Measurements from ENCODE around the gene IGLL5.
A peak's percentile ranks its signal among the peaks of the same experiment; 100 is the strongest.

IGLL5 gene

DNA sequence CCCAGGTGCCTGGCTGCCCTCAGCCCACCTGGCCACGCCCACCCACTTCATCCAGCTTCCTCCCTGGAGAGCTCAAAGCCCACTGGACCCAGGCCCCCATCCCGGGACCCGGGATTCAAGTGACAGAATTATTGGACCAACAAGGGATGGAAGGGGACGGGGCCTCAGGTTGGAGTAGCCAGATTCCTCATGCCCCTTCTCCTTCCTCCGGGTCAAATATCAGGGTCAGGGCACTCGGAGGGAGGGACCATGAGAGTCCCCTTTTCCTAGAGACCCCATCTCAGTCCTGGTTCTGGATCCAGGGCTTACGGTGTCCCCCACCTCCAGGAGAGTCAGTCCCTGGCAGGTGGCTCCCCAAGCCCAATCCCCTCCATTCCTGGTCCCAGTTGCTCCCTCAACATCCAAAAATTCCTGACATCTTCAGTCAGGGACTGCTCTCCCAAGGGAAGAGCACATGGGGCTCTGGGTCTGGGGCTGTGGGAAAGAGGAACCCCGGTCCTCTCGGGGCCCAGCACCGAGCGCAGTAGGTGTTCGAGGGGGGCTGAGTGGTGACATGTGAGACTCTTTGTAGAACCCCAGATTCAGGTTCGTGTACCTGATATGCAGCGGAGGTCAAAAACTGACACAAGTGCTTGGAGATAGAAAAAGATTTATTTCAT is 37.7 kb downstream of the IGLL5 start:
- DNase-seq = no peak

- no peak for DNase-seq
Measured at GRCh38 chr22:22925805-22926369, 38.3 kb downstream of the IGLL5 start.

DNA sequence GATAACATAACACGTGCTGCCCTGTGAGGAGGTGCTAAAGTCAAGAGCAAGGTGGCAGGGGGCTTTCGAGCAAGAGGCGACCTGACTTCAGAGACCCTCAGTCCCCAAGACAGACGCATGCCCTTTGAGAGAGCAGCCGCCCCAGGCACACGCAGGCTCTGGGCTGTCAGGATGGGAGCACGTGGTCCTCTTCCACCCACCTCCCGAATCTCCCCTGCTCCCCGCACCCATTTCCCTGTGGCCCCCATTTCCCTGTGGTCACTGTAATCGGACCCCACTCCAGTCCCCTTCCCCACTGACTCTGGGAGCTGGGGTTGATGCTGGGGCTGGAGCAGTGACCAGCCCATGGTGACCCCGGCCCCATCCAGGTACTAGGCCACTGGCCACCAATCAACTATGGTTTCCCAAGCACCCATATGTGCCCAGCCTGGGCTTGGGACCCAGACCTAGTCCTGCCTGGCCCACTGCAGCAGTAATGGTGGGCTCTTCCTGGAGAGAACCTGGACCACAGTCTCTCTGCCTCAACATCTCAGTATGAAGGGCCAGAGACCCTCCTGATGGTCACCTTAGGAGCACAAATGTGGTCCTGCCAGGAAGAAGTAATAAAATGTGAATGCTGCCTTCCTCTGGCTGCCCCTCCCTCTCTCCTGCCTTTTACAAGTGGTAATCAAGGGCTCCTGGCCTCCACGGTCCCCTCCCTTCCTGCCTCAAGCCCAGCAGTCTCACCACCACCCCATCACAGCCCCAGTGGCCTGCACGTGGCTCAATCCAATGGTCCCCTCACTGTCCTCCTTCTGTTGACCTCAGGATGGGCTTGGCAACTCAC is 39.0 kb downstream of the IGLL5 start:
- DNase-seq = no peak

GRCh38 chr22:22927196-22927887 is 39.7 kb downstream of the IGLL5 start:
- DNase-seq = no peak

- no peak for DNase-seq
Measured at GRCh38 chr22:22927888-22928665, 40.5 kb downstream of the IGLL5 start.

- peak in 2 of 56 donors; percentile 1 to 5 for DNase-seq
Measured at GRCh38 chr22:22928666-22929380, 41.2 kb downstream of the IGLL5 start.

DNA sequence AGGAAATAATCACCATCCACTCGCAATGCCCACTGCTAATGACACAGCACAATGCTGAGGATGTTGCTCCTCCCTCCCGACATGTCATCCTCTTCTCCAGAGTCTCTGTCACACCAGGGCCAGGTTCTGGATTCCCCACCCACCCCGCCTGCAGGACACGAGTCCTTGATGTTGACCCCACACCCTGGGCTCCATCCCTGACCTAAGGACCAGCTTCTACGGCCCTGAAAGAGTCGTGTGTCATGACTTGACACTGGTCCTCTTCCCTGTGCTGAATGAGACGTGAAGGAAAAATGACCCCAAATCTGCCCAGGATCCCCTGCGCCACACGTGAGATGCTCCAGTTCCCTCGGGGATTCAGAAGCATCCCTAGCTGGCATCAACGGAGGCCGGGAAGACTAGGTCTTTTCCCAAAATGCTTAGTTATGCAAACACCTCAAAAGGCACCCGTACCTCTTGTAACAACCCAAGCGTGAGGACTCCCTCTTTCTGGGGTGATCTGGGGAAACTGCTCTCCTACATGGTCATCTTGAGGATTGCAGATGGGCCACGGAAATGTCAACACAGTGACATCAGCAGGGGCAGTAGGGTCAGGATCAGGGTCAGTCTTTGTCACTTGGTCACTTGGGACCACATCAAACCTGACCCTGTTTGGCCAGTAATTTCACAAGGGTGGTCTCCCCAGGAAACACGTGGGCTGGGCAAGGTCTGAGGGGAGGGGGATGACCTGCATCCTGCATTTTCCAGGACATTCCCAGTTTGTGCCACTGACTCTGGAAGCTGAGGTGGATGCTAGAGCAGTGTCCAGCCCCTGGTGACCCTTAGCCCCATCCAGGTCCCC is 42.0 kb downstream of the IGLL5 start:
- DNase-seq = no peak

GRCh38 chr22:22930222-22930497 is 42.5 kb downstream of the IGLL5 start:
- DNase-seq = no peak

DNA sequence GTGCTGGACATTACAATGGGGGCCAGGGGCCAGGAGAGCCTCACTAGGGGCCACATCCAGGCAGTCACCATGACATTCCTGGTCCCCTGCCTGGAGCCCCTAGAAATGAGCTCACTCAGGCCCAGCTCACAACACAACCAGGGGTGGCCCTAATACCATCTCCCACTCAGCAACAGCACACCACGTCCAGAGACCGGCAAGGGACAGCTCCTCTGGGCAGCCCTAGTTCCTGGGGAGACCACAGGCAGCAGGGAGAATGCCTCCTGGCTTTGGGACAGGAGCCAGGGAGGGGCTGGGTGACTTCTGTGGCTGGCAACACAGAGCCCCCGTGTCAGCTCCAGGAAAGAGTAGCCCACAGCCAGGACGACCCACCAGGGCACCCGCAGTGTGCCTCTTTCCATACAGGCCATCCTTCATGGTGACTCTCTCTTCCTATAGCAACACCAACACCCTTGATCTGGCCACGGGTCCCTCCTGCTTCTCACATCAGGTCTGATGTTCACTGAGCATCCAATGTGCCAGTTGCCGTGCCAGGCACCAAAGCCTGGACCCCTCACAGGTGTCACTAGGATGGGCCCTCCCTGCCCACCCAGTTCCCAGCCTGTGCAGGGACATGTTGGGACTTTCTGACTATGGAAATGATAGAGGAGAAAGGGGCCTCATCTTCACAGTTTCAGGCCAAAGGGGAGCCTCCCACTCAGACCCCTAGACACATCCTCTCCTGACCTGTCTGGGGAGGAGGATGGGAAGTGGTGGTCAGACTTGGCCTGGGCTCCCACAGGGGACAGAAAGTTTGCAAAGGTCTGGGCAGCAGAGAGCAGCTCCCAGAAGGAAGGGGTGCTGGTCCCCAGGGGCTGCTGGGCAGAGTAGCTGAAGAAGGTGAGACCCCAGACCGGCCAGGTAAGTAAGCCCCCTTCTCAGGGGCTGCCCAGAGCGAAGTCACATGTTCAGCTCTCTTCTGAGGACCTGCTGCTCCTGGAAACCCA is 43.2 kb downstream of the IGLL5 start:
- DNase-seq = no peak

DNA sequence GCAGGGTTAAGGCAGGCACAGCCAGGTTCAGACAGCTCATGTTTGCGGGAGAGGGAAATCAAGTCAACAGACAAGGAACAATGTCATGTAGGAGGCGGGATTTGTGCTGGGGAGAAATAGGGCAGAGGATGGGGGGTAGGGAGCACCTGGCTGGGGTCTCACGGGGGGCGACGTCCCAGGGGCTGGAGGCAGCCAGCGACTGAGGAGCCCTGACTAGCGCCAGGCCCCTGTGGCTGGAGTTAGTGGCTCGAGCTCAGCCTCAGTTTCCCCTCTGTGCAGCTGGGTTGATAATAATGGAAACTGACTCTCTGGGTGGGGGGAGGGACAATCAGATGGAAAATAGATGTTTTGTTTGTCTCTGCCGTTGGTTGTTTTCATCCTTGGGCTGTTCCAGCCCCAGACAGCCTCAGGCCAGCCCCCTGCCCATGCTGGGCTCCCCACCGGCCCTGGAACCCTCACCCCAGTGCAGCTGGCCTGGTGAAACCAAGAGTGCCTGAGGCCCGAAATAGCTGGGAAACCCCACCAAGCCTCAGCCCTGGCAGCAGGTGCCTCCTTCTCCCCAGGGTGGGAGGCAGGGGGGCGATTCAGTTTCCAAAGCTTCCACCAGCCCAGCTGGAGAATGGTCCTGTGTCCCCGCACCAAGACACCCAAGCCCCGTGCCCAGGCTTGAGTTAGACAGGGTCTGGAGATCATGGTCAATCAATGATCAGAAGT is 44.1 kb downstream of the IGLL5 start:
- no peak for DNase-seq

- no peak for DNase-seq
Measured at GRCh38 chr22:22932512-22932941, 44.9 kb downstream of the IGLL5 start.

GRCh38 chr22:22933100-22933806 is 45.6 kb downstream of the IGLL5 start:
- no peak for DNase-seq

- no peak for DNase-seq
Measured at GRCh38 chr22:22933807-22934542, 46.4 kb downstream of the IGLL5 start.

DNA sequence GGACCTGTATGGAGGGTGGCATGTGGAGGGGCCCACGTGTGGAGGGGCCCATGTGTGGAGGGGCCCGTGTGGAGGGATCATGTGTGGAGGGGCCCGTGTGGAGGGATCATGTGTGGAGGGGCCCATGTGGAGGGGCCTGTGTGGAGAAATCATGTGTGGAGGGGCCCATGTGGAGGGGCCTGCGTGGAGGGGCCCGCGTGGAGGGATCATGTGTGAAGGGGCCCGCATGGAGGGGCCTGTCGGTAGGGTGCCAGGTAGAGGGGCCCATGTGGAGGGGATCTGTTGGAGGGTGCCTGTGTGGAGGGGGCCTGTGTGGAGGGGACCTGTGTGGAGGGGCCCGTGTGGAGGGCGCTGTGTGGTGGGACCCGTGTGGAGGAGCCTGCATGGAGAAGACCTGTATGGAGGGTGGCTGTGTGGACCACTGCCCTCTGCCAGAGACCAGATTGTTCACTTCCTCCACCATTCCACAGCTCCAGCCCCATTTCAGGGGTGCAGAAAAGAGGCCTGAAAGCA is 47.0 kb downstream of the IGLL5 start:
- DNase-seq = no peak

DNA sequence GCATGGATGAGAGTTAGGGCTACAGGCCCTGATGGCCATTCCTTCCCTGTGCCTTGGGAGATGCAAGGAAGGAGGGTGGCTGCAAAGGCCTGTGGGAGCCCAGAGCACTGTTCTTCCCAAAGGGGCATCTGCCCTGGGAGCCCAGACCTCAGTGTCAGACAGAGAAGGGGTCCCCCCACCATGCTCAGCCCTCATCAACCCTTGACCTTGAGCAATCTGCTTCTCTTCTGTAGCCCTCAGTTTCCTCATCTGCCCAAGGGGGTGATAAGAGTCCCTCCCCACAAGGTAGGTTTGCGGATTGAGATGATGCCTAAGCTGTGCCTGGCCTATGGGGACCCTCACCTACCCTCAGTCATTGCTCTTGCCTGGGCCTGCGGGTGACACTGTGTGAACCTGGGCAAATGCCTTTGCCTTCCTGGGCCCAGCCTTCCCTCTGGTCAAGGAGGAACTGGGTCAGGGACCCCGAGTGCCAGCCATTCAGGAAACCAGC is 47.5 kb downstream of the IGLL5 start:
- DNase-seq = no peak

Measured in nucleus accumbens (tissue), 56 donors.